HEK293 (cell line): ENCODE results near the gene CNN2.

ENCODE experiments used
- BCL11A ChIP-seq: fragments of 450-650 bp; formaldehyde crosslinking; IDR thresholded peaks from 2 replicates; pipeline ENCODE4 v1.5.1; 2016; ENCODE audit warnings: low read depth, missing biosample characterization, missing genetic modification characterization
- HOXD13 ChIP-seq: sonication (generic); formaldehyde crosslinking; IDR thresholded peaks from 2 replicates; pipeline ENCODE4 v1.8.0; 2022; ENCODE audit warnings: missing genetic modification reagents, borderline replicate concordance
- KLF8 ChIP-seq: fragments of 450-650 bp; formaldehyde crosslinking; IDR thresholded peaks from 2 replicates; pipeline ENCODE4 v1.5.1; 2016; ENCODE audit warnings: missing biosample characterization, missing genetic modification characterization
- PBX3 ChIP-seq: sonication (generic); formaldehyde crosslinking; IDR thresholded peaks from 2 replicates; pipeline ENCODE4 v1.8.1; 2022; ENCODE audit warnings: mild to moderate bottlenecking, moderate library complexity, missing genetic modification reagents
- REPIN1 ChIP-seq: fragments of 450-650 bp; formaldehyde crosslinking; IDR thresholded peaks from 2 replicates; pipeline ENCODE4 v1.5.1; 2017; ENCODE audit warnings: missing biosample characterization, missing genetic modification characterization, low read depth
- YY1 ChIP-seq: fragments of 450-650 bp; formaldehyde crosslinking; IDR thresholded peaks from 2 replicates; pipeline ENCODE4 v1.5.1; 2018; ENCODE audit warnings: missing biosample characterization, missing genetic modification characterization
- ZBTB21 ChIP-seq: fragments of 450-650 bp; formaldehyde crosslinking; IDR thresholded peaks from 2 replicates; pipeline ENCODE4 v1.5.1; 2017; ENCODE audit warnings: missing biosample characterization, missing genetic modification characterization
- ZBTB48 ChIP-seq: fragments of 450-650 bp; formaldehyde crosslinking; IDR thresholded peaks from 2 replicates; pipeline ENCODE4 v1.5.1; 2016; ENCODE audit warnings: missing biosample characterization, missing genetic modification characterization
- ZFP41 ChIP-seq: fragments of 450-650 bp; formaldehyde crosslinking; IDR thresholded peaks from 2 replicates; pipeline ENCODE4 v1.5.1; 2016; ENCODE audit warnings: missing biosample characterization, missing genetic modification characterization, borderline replicate concordance
- ZNF10 ChIP-seq: fragments of 450-650 bp; formaldehyde crosslinking; IDR thresholded peaks from 2 replicates; pipeline ENCODE4 v1.5.1; 2017; ENCODE audit warnings: missing biosample characterization, missing genetic modification characterization
- ZNF121 ChIP-seq: fragments of 450-650 bp; formaldehyde crosslinking; IDR thresholded peaks from 2 replicates; pipeline ENCODE4 v1.5.1; 2016; ENCODE audit warnings: missing biosample characterization, missing genetic modification characterization
- ZNF155 ChIP-seq: fragments of 450-650 bp; formaldehyde crosslinking; IDR thresholded peaks from 2 replicates; pipeline ENCODE4 v1.5.1; 2016; ENCODE audit warnings: missing biosample characterization, missing genetic modification characterization
- ZNF169 ChIP-seq: fragments of 450-650 bp; formaldehyde crosslinking; IDR thresholded peaks from 2 replicates; pipeline ENCODE4 v1.5.1; 2016; ENCODE audit warnings: missing biosample characterization, missing genetic modification characterization
- ZNF202 ChIP-seq: fragments of 450-650 bp; formaldehyde crosslinking; IDR thresholded peaks from 2 replicates; pipeline ENCODE4 v1.5.1; 2016; ENCODE audit warnings: missing biosample characterization, missing genetic modification characterization, borderline replicate concordance
- ZNF214 ChIP-seq: fragments of 450-650 bp; formaldehyde crosslinking; IDR thresholded peaks from 2 replicates; pipeline ENCODE4 v1.5.1; 2017; ENCODE audit warnings: missing biosample characterization, mild to moderate bottlenecking, missing genetic modification characterization, borderline replicate concordance
- ZNF26 ChIP-seq: fragments of 450-650 bp; formaldehyde crosslinking; IDR thresholded peaks from 2 replicates; pipeline ENCODE4 v1.5.1; 2016; ENCODE audit warnings: missing biosample characterization, missing genetic modification characterization
- ZNF529 ChIP-seq: fragments of 450-650 bp; formaldehyde crosslinking; IDR thresholded peaks from 2 replicates; pipeline ENCODE4 v1.5.1; 2017; ENCODE audit warnings: missing genetic modification characterization, missing biosample characterization; ENCODE audit not compliant: insufficient replicate concordance
- ZNF610 ChIP-seq: fragments of 450-650 bp; formaldehyde crosslinking; IDR thresholded peaks from 2 replicates; pipeline ENCODE4 v1.5.1; 2016; ENCODE audit warnings: missing biosample characterization, missing genetic modification characterization, borderline replicate concordance
- ZNF707 ChIP-seq: fragments of 450-650 bp; formaldehyde crosslinking; IDR thresholded peaks from 2 replicates; pipeline ENCODE4 v1.5.1; 2016; ENCODE audit warnings: missing biosample characterization, missing genetic modification characterization
- ZNF776 ChIP-seq: fragments of 450-650 bp; formaldehyde crosslinking; IDR thresholded peaks from 2 replicates; pipeline ENCODE4 v1.5.0; 2017; ENCODE audit warnings: missing biosample characterization, missing genetic modification characterization, borderline replicate concordance
- ZNF785 ChIP-seq: fragments of 450-650 bp; formaldehyde crosslinking; IDR thresholded peaks from 2 replicates; pipeline ENCODE4 v1.5.1; 2016; ENCODE audit warnings: missing biosample characterization, missing genetic modification characterization
- ZNF830 ChIP-seq: fragments of 450-650 bp; IDR thresholded peaks from 2 replicates; pipeline ENCODE4 v1.5.0; 2018; ENCODE audit warnings: missing biosample characterization, missing genetic modification characterization, low read depth, mild to moderate bottlenecking, moderate library complexity
- ZNF837 ChIP-seq: fragments of 450-650 bp; formaldehyde crosslinking; IDR thresholded peaks from 2 replicates; pipeline ENCODE4 v1.5.1; 2016; ENCODE audit warnings: missing biosample characterization, missing genetic modification characterization
- ZSCAN30 ChIP-seq: fragments of 450-650 bp; IDR thresholded peaks from 2 replicates; pipeline ENCODE4 v1.5.1; 2018; ENCODE audit warnings: missing biosample characterization, mild to moderate bottlenecking, missing genetic modification characterization, moderate library complexity
- TF ChIP-seq, protein P1 (sequence below): fragments of 450-650 bp; formaldehyde crosslinking; IDR thresholded peaks from 2 replicates; pipeline ENCODE4 v1.5.1; 2016; ENCODE audit warnings: missing biosample characterization, missing genetic modification characterization, borderline replicate concordance
- TF ChIP-seq, protein P2 (sequence below): fragments of 450-650 bp; formaldehyde crosslinking; IDR thresholded peaks from 2 replicates; pipeline ENCODE4 v1.5.1; 2016; ENCODE audit warnings: missing biosample characterization, missing genetic modification characterization
- TF ChIP-seq, protein P3 (sequence below): fragments of 450-650 bp; formaldehyde crosslinking; IDR thresholded peaks from 2 replicates; pipeline ENCODE4 v1.5.1; 2017; ENCODE audit warnings: missing biosample characterization, missing genetic modification characterization

CNN2 gene

GRCh38 chr19:1026783-1027649 is 608 bp downstream of the CNN2 start (continued):
- TF ChIP-seq ZNF26 (tag by site-specific recombination) (no peak), YY1 (tag by site-specific recombination) (no peak), ZNF610 (tag by site-specific recombination) (no peak), ZNF155 (tag by site-specific recombination) (no peak), ZNF785 (tag by site-specific recombination) (no peak), ZNF169 (no peak), HOXD13 (no peak), ZNF10 (tag by site-specific recombination) (no peak), ZNF707 (tag by site-specific recombination) (no peak), KLF8 (peak; percentile 76; the same call in 1 of the 2 replicates), ZNF529 (no peak), ZFP41 (no peak), ZBTB48 (tag by site-specific recombination) (peak; percentile 62), BCL11A (tag by site-specific recombination) (no peak), ZNF837 (tag by site-specific recombination) (no peak), ZNF202 (tag by site-specific recombination) (no peak), ZSCAN30 (tag by site-specific recombination) (no peak), REPIN1 (no peak), ZNF830 (tag by site-specific recombination) (no peak), ZNF776 (tag by site-specific recombination) (no peak), ZBTB21 (no peak), ZNF121 (no peak), PBX3 (CRISPR knock-in tag) (no peak), ZNF214 (no peak)
- TF ChIP-seq, protein P1, sequence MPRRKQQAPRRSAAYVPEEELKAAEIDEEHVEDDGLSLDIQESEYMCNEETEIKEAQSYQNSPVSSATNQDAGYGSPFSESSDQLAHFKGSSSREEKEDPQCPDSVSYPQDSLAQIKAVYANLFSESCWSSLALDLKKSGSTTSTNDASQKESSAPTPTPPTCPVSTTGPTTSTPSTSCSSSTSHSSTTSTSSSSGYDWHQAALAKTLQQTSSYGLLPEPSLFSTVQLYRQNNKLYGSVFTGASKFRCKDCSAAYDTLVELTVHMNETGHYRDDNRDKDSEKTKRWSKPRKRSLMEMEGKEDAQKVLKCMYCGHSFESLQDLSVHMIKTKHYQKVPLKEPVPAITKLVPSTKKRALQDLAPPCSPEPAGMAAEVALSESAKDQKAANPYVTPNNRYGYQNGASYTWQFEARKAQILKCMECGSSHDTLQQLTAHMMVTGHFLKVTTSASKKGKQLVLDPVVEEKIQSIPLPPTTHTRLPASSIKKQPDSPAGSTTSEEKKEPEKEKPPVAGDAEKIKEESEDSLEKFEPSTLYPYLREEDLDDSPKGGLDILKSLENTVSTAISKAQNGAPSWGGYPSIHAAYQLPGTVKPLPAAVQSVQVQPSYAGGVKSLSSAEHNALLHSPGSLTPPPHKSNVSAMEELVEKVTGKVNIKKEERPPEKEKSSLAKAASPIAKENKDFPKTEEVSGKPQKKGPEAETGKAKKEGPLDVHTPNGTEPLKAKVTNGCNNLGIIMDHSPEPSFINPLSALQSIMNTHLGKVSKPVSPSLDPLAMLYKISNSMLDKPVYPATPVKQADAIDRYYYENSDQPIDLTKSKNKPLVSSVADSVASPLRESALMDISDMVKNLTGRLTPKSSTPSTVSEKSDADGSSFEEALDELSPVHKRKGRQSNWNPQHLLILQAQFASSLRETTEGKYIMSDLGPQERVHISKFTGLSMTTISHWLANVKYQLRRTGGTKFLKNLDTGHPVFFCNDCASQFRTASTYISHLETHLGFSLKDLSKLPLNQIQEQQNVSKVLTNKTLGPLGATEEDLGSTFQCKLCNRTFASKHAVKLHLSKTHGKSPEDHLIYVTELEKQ (tag by site-specific recombination) = no peak
- TF ChIP-seq, protein P2, sequence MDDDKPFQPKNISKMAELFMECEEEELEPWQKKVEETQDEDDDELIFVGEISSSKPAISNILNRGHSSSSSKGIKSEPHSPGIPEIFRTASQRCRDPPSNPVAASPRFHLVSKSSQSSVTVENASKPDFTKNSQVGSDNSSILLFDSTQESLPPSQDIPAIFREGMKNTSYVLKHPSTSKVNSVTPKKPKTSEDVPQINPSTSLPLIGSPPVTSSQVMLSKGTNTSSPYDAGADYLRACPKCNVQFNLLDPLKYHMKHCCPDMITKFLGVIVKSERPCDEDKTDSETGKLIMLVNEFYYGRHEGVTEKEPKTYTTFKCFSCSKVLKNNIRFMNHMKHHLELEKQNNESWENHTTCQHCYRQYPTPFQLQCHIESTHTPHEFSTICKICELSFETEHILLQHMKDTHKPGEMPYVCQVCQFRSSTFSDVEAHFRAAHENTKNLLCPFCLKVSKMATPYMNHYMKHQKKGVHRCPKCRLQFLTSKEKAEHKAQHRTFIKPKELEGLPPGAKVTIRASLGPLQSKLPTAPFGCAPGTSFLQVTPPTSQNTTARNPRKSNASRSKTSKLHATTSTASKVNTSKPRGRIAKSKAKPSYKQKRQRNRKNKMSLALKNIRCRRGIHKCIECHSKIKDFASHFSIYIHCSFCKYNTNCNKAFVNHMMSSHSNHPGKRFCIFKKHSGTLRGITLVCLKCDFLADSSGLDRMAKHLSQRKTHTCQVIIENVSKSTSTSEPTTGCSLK = no peak
- TF ChIP-seq, protein P3, sequence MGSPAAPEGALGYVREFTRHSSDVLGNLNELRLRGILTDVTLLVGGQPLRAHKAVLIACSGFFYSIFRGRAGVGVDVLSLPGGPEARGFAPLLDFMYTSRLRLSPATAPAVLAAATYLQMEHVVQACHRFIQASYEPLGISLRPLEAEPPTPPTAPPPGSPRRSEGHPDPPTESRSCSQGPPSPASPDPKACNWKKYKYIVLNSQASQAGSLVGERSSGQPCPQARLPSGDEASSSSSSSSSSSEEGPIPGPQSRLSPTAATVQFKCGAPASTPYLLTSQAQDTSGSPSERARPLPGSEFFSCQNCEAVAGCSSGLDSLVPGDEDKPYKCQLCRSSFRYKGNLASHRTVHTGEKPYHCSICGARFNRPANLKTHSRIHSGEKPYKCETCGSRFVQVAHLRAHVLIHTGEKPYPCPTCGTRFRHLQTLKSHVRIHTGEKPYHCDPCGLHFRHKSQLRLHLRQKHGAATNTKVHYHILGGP (tag by site-specific recombination) = no peak
